H1 (cell line): ENCODE measurements around the gene ARL5A. TPM values are rescaled to one million over a fixed set of nuclear protein-coding genes. Genes with fewer than 3 reads are reported as not detected.

ENCODE experiments used
- CHD2 ChIP-seq: IDR thresholded peaks from 2 replicates; pipeline ENCODE4 v1.6.1; 2012; ENCODE audit warnings: low read length, improper control_type of control experiment
- KDM4A ChIP-seq: IDR thresholded peaks from one replicate; pipeline ENCODE4 v1.7.1; 2012; ENCODE audit warnings: low read depth, mild to moderate bottlenecking, moderate library complexity, low read length, inconsistent platforms; ENCODE audit not compliant: severe bottlenecking
- NRF1 ChIP-seq: IDR thresholded peaks from 2 replicates; pipeline ENCODE4 v1.6.1; 2011; ENCODE audit warnings: mild to moderate bottlenecking, low read depth, low read length, improper control_type of control experiment
- RFX5 ChIP-seq: IDR thresholded peaks from 2 replicates; pipeline ENCODE4 v1.6.1; 2011; ENCODE audit warnings: low read depth, low read length, improper control_type of control experiment, borderline replicate concordance
- SIN3A ChIP-seq, 2 experiments: IDR thresholded peaks in 1 of 2; conservative IDR thresholded peaks in 1 of 2; 2 replicates each; pipeline ENCODE4 v1.6.1; 2011 to 2012; ENCODE audit warnings: low read length in 2 of 2, improper control_type of control experiment in 1 of 2, low read depth in 1 of 2, mild to moderate bottlenecking in 1 of 2
- SIRT6 ChIP-seq: IDR thresholded peaks from one replicate; pipeline ENCODE4 v1.7.1; 2012; ENCODE audit warnings: low read length, inconsistent platforms
- SP1 ChIP-seq: IDR thresholded peaks from 2 replicates; pipeline ENCODE4 v1.6.1; 2011; ENCODE audit warnings: low read depth, low read length
- TAF1 ChIP-seq: IDR thresholded peaks from 2 replicates; pipeline ENCODE4 v1.6.1; 2011; ENCODE audit warnings: mild to moderate bottlenecking, low read depth, low read length
- polyA plus RNA-seq, 7 experiments: library from polyadenylated mRNA; depleted of rRNA in 3 of 7; stranded (reverse) in 5 of 7; unstranded in 2 of 7; fragments of >200 nt in 5 of 7; fragments of 200-250 nt in 2 of 7; gene quantifications; 1 replicate in 5 of 7; 2 replicates in 1 of 7; 4 replicates in 1 of 7; pipeline versions ENCODE4 v1.2.1 to v1.2.3, GENCODE V29; 2011 to 2013; ENCODE audit warnings: missing spikeins in 2 of 7, mixed read lengths in 2 of 7
- total RNA-seq: library from RNA; stranded (reverse); fragmentation: NEBNext Ultra II Directional; extraction: Animal tissue kit (Norgen Biotek cat#: 25700); gene quantifications from 2 replicates; pipeline ENCODE4 v1.2.1, GENCODE V29; 2021
- TF ChIP-seq, protein P1 (sequence below), 3 experiments: IDR thresholded peaks; 1 replicate in 2 of 3; 2 replicates in 1 of 3; pipeline versions ENCODE4 v1.5.1 to v1.6.1; 2011; ENCODE audit warnings: low read length in 3 of 3, mild to moderate bottlenecking in 3 of 3, inconsistent platforms in 2 of 3, low read depth in 1 of 3, moderate library complexity in 1 of 3; ENCODE audit not compliant: insufficient read depth in 1 of 3; ENCODE audit errors: control extremely low read depth in 1 of 3
- TF ChIP-seq, protein P2 (sequence below): IDR thresholded peaks from 2 replicates; pipeline ENCODE4 v1.6.1; 2011; ENCODE audit warnings: low read length, improper control_type of control experiment

ARL5A gene
- total and polyA plus RNA-seq, 2 of the 8 experiments (the other 6 are each of a cell fraction or from before 2014, with no cell fraction given): 12.6 to 86.3 TPM

DNA sequence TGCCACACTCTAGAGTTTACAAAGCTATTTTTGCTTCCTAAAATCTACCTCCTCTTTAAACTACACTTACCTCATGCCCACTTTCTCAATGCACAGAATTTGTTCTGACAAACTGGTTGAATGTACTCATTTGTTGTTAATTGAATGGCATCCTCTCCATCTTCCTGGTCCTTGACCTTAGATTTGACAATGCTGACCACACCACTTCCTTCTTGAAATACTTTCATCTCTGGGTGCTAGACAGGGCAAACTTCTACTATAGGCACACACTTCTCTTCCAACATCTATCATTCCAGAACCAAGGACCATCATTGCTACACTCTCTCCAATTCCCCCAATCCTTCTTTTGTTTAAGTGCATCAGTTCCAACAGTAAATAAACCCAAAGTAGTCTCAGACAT, 22.3 kb downstream of the ARL5A start (continued):
- TF ChIP-seq CHD2: no peak
- no peak for TF ChIP-seq NRF1
- no peak for TF ChIP-seq SIN3A (conservative IDR thresholded peaks at IDR 0.05 in 1 of 2, IDR thresholded peaks at IDR 0.05 in 1 of 2; ENCODE audit: low read depth in 1 of 2, low read length in 2 of 2)
- no peak for TF ChIP-seq RFX5
- TF ChIP-seq SP1: no peak
- TF ChIP-seq, protein P1, sequence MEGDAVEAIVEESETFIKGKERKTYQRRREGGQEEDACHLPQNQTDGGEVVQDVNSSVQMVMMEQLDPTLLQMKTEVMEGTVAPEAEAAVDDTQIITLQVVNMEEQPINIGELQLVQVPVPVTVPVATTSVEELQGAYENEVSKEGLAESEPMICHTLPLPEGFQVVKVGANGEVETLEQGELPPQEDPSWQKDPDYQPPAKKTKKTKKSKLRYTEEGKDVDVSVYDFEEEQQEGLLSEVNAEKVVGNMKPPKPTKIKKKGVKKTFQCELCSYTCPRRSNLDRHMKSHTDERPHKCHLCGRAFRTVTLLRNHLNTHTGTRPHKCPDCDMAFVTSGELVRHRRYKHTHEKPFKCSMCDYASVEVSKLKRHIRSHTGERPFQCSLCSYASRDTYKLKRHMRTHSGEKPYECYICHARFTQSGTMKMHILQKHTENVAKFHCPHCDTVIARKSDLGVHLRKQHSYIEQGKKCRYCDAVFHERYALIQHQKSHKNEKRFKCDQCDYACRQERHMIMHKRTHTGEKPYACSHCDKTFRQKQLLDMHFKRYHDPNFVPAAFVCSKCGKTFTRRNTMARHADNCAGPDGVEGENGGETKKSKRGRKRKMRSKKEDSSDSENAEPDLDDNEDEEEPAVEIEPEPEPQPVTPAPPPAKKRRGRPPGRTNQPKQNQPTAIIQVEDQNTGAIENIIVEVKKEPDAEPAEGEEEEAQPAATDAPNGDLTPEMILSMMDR (IDR thresholded peaks at IDR 0.05; ENCODE audit: control extremely low read depth in 1 of 3, insufficient read depth in 1 of 3, low read depth in 1 of 3, low read length in 3 of 3): no peak
- TF ChIP-seq TAF1: no peak
- TF ChIP-seq, protein P2, sequence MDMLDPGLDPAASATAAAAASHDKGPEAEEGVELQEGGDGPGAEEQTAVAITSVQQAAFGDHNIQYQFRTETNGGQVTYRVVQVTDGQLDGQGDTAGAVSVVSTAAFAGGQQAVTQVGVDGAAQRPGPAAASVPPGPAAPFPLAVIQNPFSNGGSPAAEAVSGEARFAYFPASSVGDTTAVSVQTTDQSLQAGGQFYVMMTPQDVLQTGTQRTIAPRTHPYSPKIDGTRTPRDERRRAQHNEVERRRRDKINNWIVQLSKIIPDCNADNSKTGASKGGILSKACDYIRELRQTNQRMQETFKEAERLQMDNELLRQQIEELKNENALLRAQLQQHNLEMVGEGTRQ: no peak
- no peak for TF ChIP-seq SIRT6
- no peak for TF ChIP-seq KDM4A
